K562 (cell line): Measurements from ENCODE around the gene HAPLN2. TPM values are rescaled to one million over a fixed set of nuclear protein-coding genes. Genes with fewer than 3 reads are reported as not detected.
A peak's percentile ranks its signal among the peaks of the same experiment; 100 is the strongest.

Source experiments
- CTCF ChIP-seq, 3 experiments: IDR thresholded peaks in 2 of 3; conservative IDR thresholded peaks in 1 of 3; 2 replicates each; pipeline ENCODE4 v1.5.1; 2011 to 2012; ENCODE audit warnings: low read length in 3 of 3, mild to moderate bottlenecking in 3 of 3, control low read depth in 2 of 3, improper control_type of control experiment in 1 of 3, inconsistent platforms in 1 of 3, low read depth in 1 of 3, mixed read lengths in 1 of 3, moderate library complexity in 1 of 3; ENCODE audit not compliant: insufficient read depth in 2 of 3
- ELF1 ChIP-seq: fragments of 200-800 bp; sonication (Bioruptor generic); IDR thresholded peaks from 2 replicates; pipeline ENCODE4 v1.6.1; 2016; ENCODE audit warnings: missing genetic modification characterization, missing compliant biosample characterization
- ETV1 ChIP-seq: fragments of 450-650 bp; conservative IDR thresholded peaks from 2 replicates; pipeline ENCODE4 v1.6.1; 2016; ENCODE audit warnings: missing genetic modification characterization, control low read depth, low read depth, missing compliant biosample characterization
- KHSRP ChIP-seq: fragments of 450-650 bp; IDR thresholded peaks from 2 replicates; pipeline ENCODE4 v1.6.1; 2017
- L3MBTL2 ChIP-seq: fragments of 450-650 bp; IDR thresholded peaks from 2 replicates; pipeline ENCODE4 v1.6.1; 2016; ENCODE audit warnings: mild to moderate bottlenecking, moderate library complexity
- NR1H2 ChIP-seq: sonication (generic); formaldehyde crosslinking; IDR thresholded peaks from 2 replicates; pipeline ENCODE4 v1.4.0; 2020; ENCODE audit warnings: mild to moderate bottlenecking, missing genetic modification reagents
- PHF20 ChIP-seq: fragments of 450-650 bp; IDR thresholded peaks from 2 replicates; pipeline ENCODE4 v1.6.1; 2018; ENCODE audit not compliant: partially characterized antibody
- POLR2AphosphoS5 ChIP-seq: IDR thresholded peaks from 2 replicates; pipeline ENCODE4 v1.6.1; 2011; ENCODE audit warnings: mild to moderate bottlenecking, low read depth, low read length, moderate library complexity; ENCODE audit not compliant: control insufficient read depth, insufficient read depth
- RBFOX2 ChIP-seq: fragments of 200-400 bp; formaldehyde crosslinking; IDR thresholded peaks from 2 replicates; pipeline ENCODE4 v1.6.1; 2017; ENCODE audit warnings: low read depth, mild to moderate bottlenecking, low read length, moderate library complexity
- SMAD1 ChIP-seq: fragments of 150-350 bp; IDR thresholded peaks from 2 replicates; pipeline ENCODE4 v1.6.1; 2014; ENCODE audit warnings: low read length, low read depth; ENCODE audit not compliant: partially characterized antibody
- STAG1 ChIP-seq: sonication (generic); formaldehyde crosslinking; IDR thresholded peaks from 2 replicates; pipeline ENCODE4 v1.5.0; 2020; ENCODE audit warnings: missing genetic modification reagents, borderline replicate concordance
- ZBTB40 ChIP-seq, 2 experiments: fragments of 450-650 bp in 1 of 2; sonication (generic) in 1 of 2; formaldehyde crosslinking in 1 of 2; IDR thresholded peaks; 2 replicates each; pipeline versions ENCODE4 v1.7.1 to v1.9.0; 2016 to 2022; ENCODE audit warnings: inconsistent platforms in 1 of 2, mild to moderate bottlenecking in 1 of 2, missing genetic modification reagents in 1 of 2
- ZNF551 ChIP-seq: fragments of 250-450 bp; sonication (Bioruptor Pico); IDR thresholded peaks from 2 replicates; pipeline ENCODE4 v1.5.0; 2021; ENCODE audit warnings: mild to moderate bottlenecking, moderate library complexity
- ZNF584 ChIP-seq: fragments of 200-800 bp; sonication (Bioruptor generic); IDR thresholded peaks from 2 replicates; pipeline ENCODE4 v1.6.1; 2016; ENCODE audit warnings: low read depth, mild to moderate bottlenecking, missing genetic modification characterization, missing compliant biosample characterization
- ZNF695 ChIP-seq: fragments of 450-650 bp; formaldehyde crosslinking; IDR thresholded peaks from 2 replicates; pipeline ENCODE4 v1.4.0; 2020; ENCODE audit warnings: mild to moderate bottlenecking, moderate library complexity
- ZNF717 ChIP-seq: fragments of 250-450 bp; sonication (Bioruptor Pico); IDR thresholded peaks from 2 replicates; pipeline ENCODE4 v1.5.0; 2021
- polyA plus RNA-seq, 8 experiments: library from polyadenylated mRNA; depleted of rRNA in 4 of 8; stranded (reverse) in 5 of 8; unstranded in 3 of 8; fragments of >200 nt; fragmentation: Nextera tagmentation in 2 of 8; fragmentation: Illumina TruSeq in 1 of 8; extraction: Ambion mirVana in 2 of 8; extraction: Trizol in 1 of 8; gene quantifications; 2 replicates each; pipeline versions ENCODE4 v1.2.1 to v1.2.3, GENCODE V29; 2011 to 2014; ENCODE audit warnings: inconsistent platforms in 1 of 8, missing spikeins in 1 of 8
- total RNA-seq, 7 experiments: library from RNA; depleted of rRNA in 6 of 7; stranded (reverse); fragments of >200 nt in 6 of 7; fragmentation: Illumina TruSeq in 2 of 7; extraction: Trizol in 2 of 7; gene quantifications; 2 replicates each; pipeline versions ENCODE4 v1.2.1 to v1.2.3, GENCODE V29; 2011 to 2021; ENCODE audit warnings: low replicate concordance in 1 of 7

Gene HAPLN2
- total and polyA plus RNA-seq, 9 of the 15 experiments (the other 6 are each of a cell fraction or from before 2014, with no cell fraction given): 0.14 to 5.2 (median 3.8) TPM; not detected in 4

GRCh38 chr1:156601122-156601830 lies 17.9 kb upstream of the HAPLN2 start, which contains the start of gene GPATCH4 (continued):
- TF ChIP-seq ZNF695 (CRISPR knock-in tag): no peak
- no peak for TF ChIP-seq ZNF717
- peak; percentile 74; the same call in 1 of the 2 replicates for TF ChIP-seq L3MBTL2
- no peak for TF ChIP-seq NR1H2 (CRISPR knock-in tag)
- TF ChIP-seq ELF1 (tag): peak; percentile 97
- no peak for TF ChIP-seq SMAD1
- no peak for TF ChIP-seq CTCF (IDR thresholded peaks at IDR 0.05 in 2 of 3, conservative IDR thresholded peaks at IDR 0.05 in 1 of 3; ENCODE audit: insufficient read depth in 2 of 3, low read depth in 1 of 3, low read length in 3 of 3)
- TF ChIP-seq ZNF584 (CRISPR knock-in tag): no peak
- no peak for TF ChIP-seq ZNF551 (CRISPR knock-in tag)
- TF ChIP-seq POLR2AphosphoS5: peak; percentile 82
- TF ChIP-seq KHSRP: no peak
- peak; percentile 96 for TF ChIP-seq PHF20
- TF ChIP-seq STAG1 (CRISPR knock-in tag): no peak
- TF ChIP-seq ZBTB40 (IDR thresholded peaks at IDR 0.05): peak; percentile 90
- TF ChIP-seq ZBTB40 (CRISPR knock-in tag; IDR thresholded peaks at IDR 0.05): no peak
- peak; percentile 82 for TF ChIP-seq ETV1 (tag)
- peak; percentile 76 for TF ChIP-seq RBFOX2
